Activated naive CD8-positive, alpha-beta T cell treated with anti-CD3 and anti-CD28 coated beads for 36 hours (primary cell): ENCODE results near the gene NR1D2. TPM values are rescaled to one million over a fixed set of nuclear protein-coding genes. Genes with fewer than 3 reads are reported as not detected.

ENCODE experiments used
- DNase-seq: peaks from one replicate; pipeline ENCODE4 v3.0.0; 2021
- H3K27ac Mint-ChIP-seq: one replicate; pipeline ENCODE4 v1.8.0; 2022; ENCODE audit warnings: mild to moderate bottlenecking, moderate library complexity, mixed read lengths
- H3K27me3 Mint-ChIP-seq: one replicate; pipeline ENCODE4 v1.8.0; 2022; ENCODE audit warnings: mild to moderate bottlenecking, mixed read lengths
- H3K36me3 Mint-ChIP-seq: one replicate; pipeline ENCODE4 v1.8.0; 2021; ENCODE audit warnings: mild to moderate bottlenecking, mixed read lengths
- H3K4me1 Mint-ChIP-seq: one replicate; pipeline ENCODE4 v1.8.0; 2021; ENCODE audit warnings: mixed read lengths
- H3K4me3 Mint-ChIP-seq: one replicate; pipeline ENCODE4 v1.8.0; 2022; ENCODE audit warnings: mild to moderate bottlenecking, moderate library complexity, mixed read lengths
- H3K9me3 Mint-ChIP-seq: one replicate; pipeline ENCODE4 v1.8.0; 2022; ENCODE audit warnings: mixed read lengths
- total RNA-seq, 2 experiments: library from RNA; stranded (reverse); gene quantifications; one replicate each; pipeline ENCODE4 v1.2.3, GENCODE V29; 2021

The NR1D2 gene
- total RNA-seq, 2 experiments from 2014 or later, result 4.8 to 5.0 TPM

DNA sequence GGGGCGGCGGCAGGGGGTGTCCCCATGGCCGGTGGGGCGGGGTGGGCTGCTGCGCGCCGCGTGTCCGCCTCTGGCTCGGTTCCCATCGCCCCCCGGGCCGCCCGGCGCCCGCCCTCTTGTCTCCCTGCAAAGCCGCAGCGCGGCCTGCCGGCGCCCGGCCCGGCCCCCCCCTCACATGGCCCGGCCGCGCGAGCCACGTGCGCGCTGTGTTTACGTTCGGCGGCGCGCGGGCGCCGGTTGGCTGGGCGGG lies 502 bp downstream of the NR1D2 start:
- DNase-seq, result no peak
- no peaks in the 10 kb centered on the region for H3K9me3 Mint-ChIP-seq
- H3K4me3 Mint-ChIP-seq, result no peak overlapping the region
- H3K27me3 Mint-ChIP-seq, result peaks cover 7% of the 10 kb centered on the region
- no peak overlapping the region for H3K27ac Mint-ChIP-seq
- H3K4me1 Mint-ChIP-seq, result peaks cover 42% of the 10 kb centered on the region
- peaks cover 6% of the 10 kb centered on the region for H3K36me3 Mint-ChIP-seq

DNA sequence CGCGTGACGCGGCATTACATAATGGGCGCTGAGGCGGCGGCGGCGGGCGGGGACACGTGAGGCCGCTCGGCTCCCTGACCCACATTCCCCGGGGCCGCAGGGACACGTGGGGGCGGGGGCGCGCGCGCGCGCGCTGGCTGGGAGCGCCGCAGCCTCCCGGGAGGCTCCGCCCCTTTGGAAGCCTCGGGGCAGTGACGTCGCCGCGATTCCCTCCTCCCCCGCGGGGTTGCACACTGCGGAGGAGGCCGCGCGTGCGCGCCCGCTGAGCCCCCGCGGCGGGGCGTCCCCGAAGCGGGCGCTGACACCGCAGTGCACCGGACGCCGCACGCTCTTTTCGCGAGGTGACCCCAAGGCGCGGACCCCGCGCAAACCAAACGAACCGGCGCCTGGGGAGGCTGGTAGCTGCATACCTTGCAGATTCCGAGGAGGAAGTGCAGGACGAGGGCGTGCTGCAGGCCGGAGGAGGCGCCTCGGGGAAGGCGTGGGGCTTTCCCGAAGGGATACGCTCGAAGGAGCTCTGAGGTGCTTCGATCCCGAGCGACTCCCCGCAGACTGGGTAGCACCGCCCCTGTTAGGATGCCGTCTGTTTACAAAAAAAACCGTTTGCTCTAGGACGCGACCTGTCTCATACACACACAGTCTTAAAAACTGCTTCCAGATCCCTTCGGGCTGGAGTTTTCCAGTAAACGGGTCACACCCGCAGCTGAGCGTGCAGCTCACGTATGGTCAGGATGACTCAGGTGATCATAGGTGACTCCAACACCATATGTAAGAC lies 1.0 kb downstream of the NR1D2 start:
- H3K9me3 Mint-ChIP-seq, result no peaks in the 10 kb centered on the region
- peak; percentile 95 for DNase-seq
- peak overlapping the region; percentile 86 for H3K4me3 Mint-ChIP-seq
- H3K27ac Mint-ChIP-seq, result peak overlapping the region; percentile 96
- peaks cover 6% of the 10 kb centered on the region for H3K36me3 Mint-ChIP-seq
- peaks cover 45% of the 10 kb centered on the region for H3K4me1 Mint-ChIP-seq
- H3K27me3 Mint-ChIP-seq, result peaks cover 7% of the 10 kb centered on the region

DNA sequence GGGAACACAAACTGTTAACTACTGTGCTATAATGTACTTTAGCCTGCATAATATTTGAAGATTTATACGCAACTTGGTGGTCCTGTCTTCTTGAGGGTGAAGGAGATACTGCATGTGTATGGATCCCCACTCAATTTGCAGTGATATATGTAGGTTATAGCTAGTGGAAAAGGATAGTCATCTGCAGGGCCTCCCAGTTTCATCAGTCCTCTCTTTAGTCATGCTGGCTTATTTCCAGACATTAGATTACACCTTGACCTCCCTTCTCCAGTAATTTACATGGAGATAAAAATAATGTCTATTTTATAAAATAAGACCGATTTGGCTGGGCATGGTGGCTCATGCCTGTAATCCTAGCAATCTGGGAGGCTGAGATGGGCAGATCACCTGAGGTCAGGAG lies 3.7 kb downstream of the NR1D2 start:
- Mint-ChIP-seq H3K4me1 (peaks cover 60% of the 10 kb centered on the region), H3K9me3 (no peaks in the 10 kb centered on the region), H3K4me3 (no peak overlapping the region), H3K36me3 (peaks cover 6% of the 10 kb centered on the region), H3K27ac (no peak overlapping the region), H3K27me3 (peaks cover 2% of the 10 kb centered on the region)
- DNase-seq, result no peak

DNA sequence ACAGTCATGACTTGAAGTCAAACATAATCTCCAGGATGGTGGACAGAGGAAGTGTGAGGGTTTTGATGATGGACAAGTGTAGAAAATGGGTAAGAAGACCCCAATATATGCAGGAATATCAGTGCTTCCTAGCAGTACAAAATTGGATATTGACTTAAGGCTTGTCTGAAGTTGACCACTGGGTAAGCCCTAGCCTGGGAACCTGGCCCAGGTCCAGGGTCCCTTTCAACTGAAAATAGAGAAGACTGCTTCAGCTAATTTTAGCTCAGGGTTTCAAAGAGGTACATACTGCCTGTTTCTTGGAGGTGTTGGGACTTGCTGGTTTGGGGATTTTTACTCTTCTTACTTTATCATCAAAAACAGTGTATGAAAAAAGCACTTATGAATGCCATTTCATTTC lies 4.7 kb downstream of the NR1D2 start:
- Mint-ChIP-seq H3K9me3 (no peaks in the 10 kb centered on the region), H3K4me3 (peak overlapping the region; percentile 73), H3K27me3 (no peaks in the 10 kb centered on the region), H3K36me3 (peaks cover 10% of the 10 kb centered on the region), H3K27ac (peak overlapping the region; percentile 87), H3K4me1 (peaks cover 58% of the 10 kb centered on the region)
- DNase-seq, result no peak

DNA sequence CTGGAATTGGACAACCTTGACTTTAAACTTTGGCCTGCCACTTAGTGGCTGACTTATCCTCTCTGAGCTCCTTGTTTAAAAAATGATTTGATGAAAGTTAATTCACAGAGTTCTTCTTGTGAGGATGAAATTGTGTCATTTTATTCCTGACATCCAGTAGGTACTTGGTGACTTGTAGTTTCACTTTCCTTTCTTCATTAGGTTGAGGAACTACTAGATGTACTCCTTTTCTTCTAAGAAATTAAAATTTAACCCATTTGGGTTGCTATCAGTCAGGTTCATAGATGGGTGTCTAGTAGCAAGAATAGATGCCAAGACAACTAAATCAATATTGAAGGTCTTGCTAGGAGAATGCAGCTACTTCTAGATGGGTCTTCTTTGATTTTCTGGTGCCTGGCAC lies 5.2 kb downstream of the NR1D2 start:
- Mint-ChIP-seq H3K27me3 (no peaks in the 10 kb centered on the region), H3K4me1 (peaks cover 61% of the 10 kb centered on the region), H3K36me3 (peaks cover 10% of the 10 kb centered on the region), H3K9me3 (no peaks in the 10 kb centered on the region), H3K4me3 (peak overlapping the region; percentile 73), H3K27ac (peak overlapping the region; percentile 87)
- DNase-seq, result no peak

DNA sequence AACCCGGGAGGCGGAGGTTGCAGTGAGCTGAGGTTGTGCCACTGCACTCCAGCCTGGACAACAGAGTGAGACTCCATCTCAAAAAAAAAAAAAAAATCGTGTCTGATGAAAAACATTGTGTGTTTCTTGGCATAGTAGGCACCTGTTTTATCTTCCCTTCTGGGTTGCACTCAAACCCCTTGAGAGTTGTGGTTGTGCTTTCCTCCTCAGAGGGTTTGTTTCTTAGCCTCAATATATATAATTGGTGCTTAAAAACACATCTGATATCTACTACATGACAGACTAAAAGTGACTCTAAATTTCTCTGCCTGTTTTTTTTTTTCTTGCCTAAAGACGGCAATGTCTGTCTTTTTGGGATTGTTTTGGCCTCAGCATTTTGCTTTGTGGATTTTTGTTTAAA lies 7.6 kb downstream of the NR1D2 start:
- no peaks in the 10 kb centered on the region for H3K9me3 Mint-ChIP-seq
- no peak for DNase-seq
- no peaks in the 10 kb centered on the region for H3K27me3 Mint-ChIP-seq
- H3K4me3 Mint-ChIP-seq, result no peak overlapping the region
- H3K27ac Mint-ChIP-seq, result no peak overlapping the region
- peaks cover 60% of the 10 kb centered on the region for H3K4me1 Mint-ChIP-seq
- peaks cover 10% of the 10 kb centered on the region for H3K36me3 Mint-ChIP-seq

DNA sequence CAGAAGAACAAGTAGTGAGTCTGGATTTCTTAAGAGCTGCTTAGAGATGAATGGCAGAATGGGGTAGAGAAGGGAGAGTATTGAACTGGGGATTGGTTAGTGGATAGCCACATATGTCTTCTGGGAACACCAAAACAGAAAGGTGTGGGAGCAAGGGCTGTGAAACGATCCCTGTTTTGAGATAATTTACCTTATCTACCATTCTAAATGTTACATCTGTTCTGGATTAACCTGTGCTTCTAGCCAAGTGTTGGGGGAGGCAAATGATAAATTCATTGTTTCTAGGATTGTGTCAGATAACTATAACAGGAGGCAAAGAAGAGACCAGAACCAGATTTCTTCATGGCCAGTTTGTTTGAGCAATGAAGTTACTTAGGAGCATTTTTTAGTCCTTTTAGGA lies 8.4 kb downstream of the NR1D2 start:
- no peaks in the 10 kb centered on the region for H3K9me3 Mint-ChIP-seq
- H3K4me3 Mint-ChIP-seq, result no peak overlapping the region
- H3K4me1 Mint-ChIP-seq, result peaks cover 58% of the 10 kb centered on the region
- H3K27me3 Mint-ChIP-seq, result no peaks in the 10 kb centered on the region
- H3K36me3 Mint-ChIP-seq, result peaks cover 6% of the 10 kb centered on the region
- DNase-seq, result no peak
- no peak overlapping the region for H3K27ac Mint-ChIP-seq

DNA sequence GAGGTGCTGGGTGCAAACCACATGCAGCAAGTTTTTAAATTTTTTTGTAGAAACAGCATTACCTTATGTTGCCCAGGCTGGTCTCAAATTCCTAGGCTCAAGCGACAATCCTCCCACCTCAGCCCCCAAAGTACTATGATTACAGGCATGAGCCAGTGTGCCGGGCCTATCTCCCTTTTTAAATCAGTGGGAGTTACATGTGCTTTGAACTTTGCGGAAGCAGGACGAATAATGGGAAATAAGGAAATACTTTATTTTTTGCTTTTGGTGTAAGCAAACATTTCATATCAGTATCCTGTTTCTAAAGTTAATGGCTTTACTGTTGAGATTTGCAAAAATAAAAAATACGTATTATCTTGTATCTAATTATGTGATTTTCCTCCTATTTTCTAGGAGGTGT lies 9.1 kb downstream of the NR1D2 start:
- no peak overlapping the region for H3K4me3 Mint-ChIP-seq
- no peak for DNase-seq
- no peaks in the 10 kb centered on the region for H3K9me3 Mint-ChIP-seq
- peaks cover 8% of the 10 kb centered on the region for H3K36me3 Mint-ChIP-seq
- no peaks in the 10 kb centered on the region for H3K27me3 Mint-ChIP-seq
- H3K4me1 Mint-ChIP-seq, result peaks cover 57% of the 10 kb centered on the region
- H3K27ac Mint-ChIP-seq, result no peak overlapping the region

DNA sequence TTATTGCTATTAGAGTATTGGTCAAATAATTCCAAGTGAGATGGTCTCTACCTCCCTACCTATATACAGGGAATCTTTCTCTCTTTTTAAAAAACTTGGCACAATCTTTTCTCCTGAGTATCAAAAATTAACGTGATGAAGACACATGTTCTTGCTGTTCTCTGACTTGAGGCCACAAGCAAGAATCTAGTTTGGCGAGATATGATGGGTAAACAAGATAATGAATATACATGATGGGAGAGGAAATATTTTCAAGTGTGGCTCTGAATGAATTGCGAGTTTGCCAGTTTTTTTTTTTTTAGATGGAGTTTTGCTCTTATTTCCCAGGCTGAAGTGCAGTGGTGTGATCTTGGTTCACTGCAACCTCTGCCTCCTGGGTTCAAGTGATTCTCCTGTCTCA lies 11.6 kb downstream of the NR1D2 start:
- peaks cover 20% of the 10 kb centered on the region for H3K36me3 Mint-ChIP-seq
- peaks cover 41% of the 10 kb centered on the region for H3K4me1 Mint-ChIP-seq
- no peaks in the 10 kb centered on the region for H3K27me3 Mint-ChIP-seq

DNA sequence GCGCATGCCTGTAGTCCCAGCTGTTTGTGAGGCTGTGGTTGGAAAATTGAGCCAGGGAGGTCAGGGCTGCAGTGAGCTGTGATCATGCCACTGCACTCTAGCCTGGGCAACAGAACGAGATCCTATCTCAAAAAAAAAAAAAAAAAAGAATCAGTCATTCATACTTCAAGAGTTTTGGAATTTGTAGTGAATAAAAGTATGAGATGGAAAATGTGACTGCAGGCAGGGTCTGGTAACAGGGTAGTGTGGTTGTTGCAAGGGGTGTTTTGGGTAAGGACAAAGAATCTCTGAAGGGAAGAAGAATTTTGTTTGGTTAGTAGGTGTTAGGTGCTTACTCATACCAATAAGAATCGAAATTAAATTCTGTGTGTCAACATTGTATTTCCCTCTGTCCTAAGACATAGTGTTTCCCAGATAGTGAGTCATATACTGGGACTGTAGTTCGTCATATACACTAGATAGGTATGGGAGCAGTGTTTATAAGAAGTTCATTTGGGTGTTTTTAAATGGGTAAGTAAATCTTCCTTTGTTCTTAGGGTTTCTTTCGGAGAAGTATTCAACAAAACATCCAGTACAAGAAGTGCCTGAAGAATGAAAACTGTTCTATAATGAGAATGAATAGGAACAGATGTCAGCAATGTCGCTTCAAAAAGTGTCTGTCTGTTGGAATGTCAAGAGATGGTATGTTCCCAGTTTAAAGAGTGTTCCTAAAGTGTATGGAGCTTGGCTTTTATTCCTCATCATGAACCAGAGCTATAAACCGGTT lies 14.2 kb downstream of the NR1D2 start:
- Mint-ChIP-seq H3K36me3 (peaks cover 28% of the 10 kb centered on the region), H3K4me3 (no peak overlapping the region), H3K27ac (peak overlapping the region; percentile 79), H3K27me3 (no peaks in the 10 kb centered on the region), H3K4me1 (peaks cover 31% of the 10 kb centered on the region), H3K9me3 (no peaks in the 10 kb centered on the region)
- peak; percentile 24 for DNase-seq

More for the DNA sequence above, 11.6 kb downstream of the NR1D2 start:
- no peak overlapping the region for H3K4me3 Mint-ChIP-seq
- no peaks in the 10 kb centered on the region for H3K9me3 Mint-ChIP-seq
- DNase-seq, result no peak
- no peak overlapping the region for H3K27ac Mint-ChIP-seq

DNA sequence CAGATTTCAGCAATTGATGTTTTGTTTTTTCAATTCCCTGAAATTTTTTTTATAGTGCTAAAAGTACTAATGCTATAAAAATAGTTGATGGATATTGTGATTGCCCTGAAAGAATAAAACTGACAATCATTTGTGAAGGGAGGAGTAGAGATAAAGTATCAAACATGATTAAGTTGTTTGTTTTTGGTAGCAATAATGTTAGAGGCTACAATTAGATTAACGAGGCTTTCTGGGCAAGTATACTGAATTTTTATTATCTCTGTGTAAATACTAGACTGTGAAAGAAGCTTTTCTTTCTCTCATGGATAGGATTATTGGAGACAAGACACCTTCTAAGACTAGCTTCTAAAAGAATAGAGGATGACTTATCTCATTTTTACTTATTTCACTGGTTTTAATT lies 15.6 kb downstream of the NR1D2 start:
- H3K4me3 Mint-ChIP-seq, result no peak overlapping the region
- H3K27me3 Mint-ChIP-seq, result no peaks in the 10 kb centered on the region
- no peak for DNase-seq
- peaks cover 24% of the 10 kb centered on the region for H3K4me1 Mint-ChIP-seq
- no peak overlapping the region for H3K27ac Mint-ChIP-seq
- H3K36me3 Mint-ChIP-seq, result peaks cover 27% of the 10 kb centered on the region
- H3K9me3 Mint-ChIP-seq, result no peaks in the 10 kb centered on the region

DNA sequence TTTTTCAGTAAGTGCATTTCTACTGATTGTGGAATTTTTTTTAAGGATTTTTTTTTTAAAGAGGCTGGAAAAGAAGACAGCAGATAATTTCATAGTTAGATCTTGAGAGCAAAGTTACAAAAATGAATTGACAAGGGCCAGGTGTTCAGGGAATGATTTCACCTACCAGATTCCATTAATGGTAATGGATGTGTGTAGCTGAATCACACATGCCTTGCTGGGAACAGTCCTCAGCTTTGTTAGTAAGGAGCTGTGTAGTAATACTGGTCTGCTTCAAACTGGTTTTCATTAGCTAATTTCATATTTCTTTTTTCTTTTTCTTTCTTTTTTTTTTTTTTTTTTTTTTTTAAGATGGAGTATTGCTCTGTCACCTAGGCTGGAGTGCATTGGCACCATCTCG lies 16.0 kb downstream of the NR1D2 start:
- Mint-ChIP-seq H3K9me3 (no peaks in the 10 kb centered on the region), H3K4me1 (peaks cover 21% of the 10 kb centered on the region), H3K27ac (no peak overlapping the region), H3K4me3 (no peak overlapping the region), H3K27me3 (no peaks in the 10 kb centered on the region), H3K36me3 (peaks cover 27% of the 10 kb centered on the region)
- DNase-seq, result no peak

DNA sequence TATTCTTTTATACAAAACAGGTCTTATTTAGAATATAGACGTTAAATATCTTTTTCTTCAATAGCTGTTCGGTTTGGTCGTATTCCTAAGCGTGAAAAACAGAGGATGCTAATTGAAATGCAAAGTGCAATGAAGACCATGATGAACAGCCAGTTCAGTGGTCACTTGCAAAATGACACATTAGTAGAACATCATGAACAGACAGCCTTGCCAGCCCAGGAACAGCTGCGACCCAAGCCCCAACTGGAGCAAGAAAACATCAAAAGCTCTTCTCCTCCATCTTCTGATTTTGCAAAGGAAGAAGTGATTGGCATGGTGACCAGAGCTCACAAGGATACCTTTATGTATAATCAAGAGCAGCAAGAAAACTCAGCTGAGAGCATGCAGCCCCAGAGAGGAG lies 16.8 kb downstream of the NR1D2 start:
- Mint-ChIP-seq H3K27ac (no peak overlapping the region), H3K4me1 (peaks cover 19% of the 10 kb centered on the region), H3K9me3 (no peaks in the 10 kb centered on the region), H3K36me3 (peaks cover 27% of the 10 kb centered on the region), H3K4me3 (no peak overlapping the region), H3K27me3 (no peaks in the 10 kb centered on the region)
- no peak for DNase-seq

DNA sequence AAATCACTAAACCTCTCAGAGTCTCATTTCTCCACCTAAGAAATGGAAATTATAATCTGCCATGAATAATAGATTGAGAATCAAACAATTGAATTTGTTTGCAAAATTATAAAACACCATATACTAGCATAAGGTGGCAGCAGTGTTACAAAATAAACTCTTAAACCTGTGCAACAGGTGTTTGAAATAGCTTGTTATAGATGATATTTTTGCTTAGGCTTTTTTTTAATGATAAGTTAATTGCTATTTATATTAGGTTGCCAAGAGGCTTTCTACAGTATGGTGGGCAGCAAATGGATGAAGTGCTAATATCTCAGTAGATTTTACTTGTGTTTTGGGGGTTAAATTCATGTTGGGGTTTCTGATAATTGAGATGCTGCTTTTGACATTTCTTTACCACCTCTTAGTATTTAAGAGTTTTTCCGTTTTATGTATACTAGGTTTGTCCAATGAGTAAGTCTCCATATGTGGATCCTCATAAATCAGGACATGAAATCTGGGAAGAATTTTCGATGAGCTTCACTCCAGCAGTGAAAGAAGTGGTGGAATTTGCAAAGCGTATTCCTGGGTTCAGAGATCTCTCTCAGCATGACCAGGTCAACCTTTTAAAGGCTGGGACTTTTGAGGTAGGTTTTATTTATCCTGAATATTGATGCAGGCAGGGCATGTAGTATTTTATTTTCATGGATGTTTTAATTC lies 19.6 kb downstream of the NR1D2 start:
- Mint-ChIP-seq H3K36me3 (peaks cover 24% of the 10 kb centered on the region), H3K27me3 (no peaks in the 10 kb centered on the region), H3K4me1 (peaks cover 4% of the 10 kb centered on the region), H3K4me3 (no peak overlapping the region), H3K9me3 (no peaks in the 10 kb centered on the region), H3K27ac (no peak overlapping the region)
- DNase-seq, result no peak

DNA sequence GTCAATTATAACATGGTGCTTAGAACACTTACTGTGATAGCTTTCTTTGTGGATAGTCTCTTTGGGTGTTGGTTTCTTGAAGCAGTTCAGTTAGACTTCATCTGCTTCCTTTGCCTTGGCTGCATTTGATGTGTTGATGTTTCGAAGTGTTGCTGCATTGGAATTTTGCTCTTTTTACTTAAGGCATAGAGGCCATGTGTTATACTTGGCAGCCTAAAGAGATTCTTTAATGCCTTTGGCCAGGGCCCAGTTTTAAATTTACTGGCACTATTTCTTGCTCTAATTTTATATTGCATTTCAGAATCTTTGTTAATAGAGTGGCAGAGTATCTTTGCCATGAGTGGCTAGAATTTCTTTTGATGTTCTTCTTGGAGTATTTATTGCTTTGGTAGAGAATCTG lies 21.2 kb downstream of the NR1D2 start:
- H3K4me3 Mint-ChIP-seq, result no peak overlapping the region
- H3K36me3 Mint-ChIP-seq, result peaks cover 18% of the 10 kb centered on the region
- peaks cover 3% of the 10 kb centered on the region for H3K4me1 Mint-ChIP-seq

More for the DNA sequence above, 21.2 kb downstream of the NR1D2 start:
- H3K27me3 Mint-ChIP-seq, result no peaks in the 10 kb centered on the region
- H3K9me3 Mint-ChIP-seq, result no peaks in the 10 kb centered on the region
- no peak overlapping the region for H3K27ac Mint-ChIP-seq
- no peak for DNase-seq
